IMR-90 (cell line): ENCODE data around the gene GADD45A.

Experiments
- BHLHE40 ChIP-seq: fragments of 150-350 bp; IDR thresholded peaks from 2 replicates; pipeline ENCODE4 v1.6.1; 2016; ENCODE audit warnings: mild to moderate bottlenecking, low read depth, low read length
- CEBPB ChIP-seq: IDR thresholded peaks from 2 replicates; pipeline ENCODE4 v1.6.1; 2012; ENCODE audit warnings: low read depth, low read length, improper control_type of control experiment
- CHD1 ChIP-seq: IDR thresholded peaks from 2 replicates; pipeline ENCODE4 v1.6.1; 2012; ENCODE audit warnings: low read depth, low read length, improper control_type of control experiment
- FOS ChIP-seq: fragments of 150-350 bp; IDR thresholded peaks from 2 replicates; pipeline ENCODE4 v1.6.1; 2016; ENCODE audit warnings: low read depth, low read length
- MAFK ChIP-seq: IDR thresholded peaks from 2 replicates; pipeline ENCODE4 v1.6.1; 2012; ENCODE audit warnings: low read depth, low read length, improper control_type of control experiment
- MAZ ChIP-seq: IDR thresholded peaks from 2 replicates; pipeline ENCODE4 v1.6.1; 2012; ENCODE audit warnings: low read depth, mild to moderate bottlenecking, low read length, improper control_type of control experiment, moderate library complexity, borderline replicate concordance
- MXI1 ChIP-seq: IDR thresholded peaks from 2 replicates; pipeline ENCODE4 v1.6.1; 2012; ENCODE audit warnings: low read depth, mild to moderate bottlenecking, low read length, moderate library complexity, borderline replicate concordance
- POLR2A ChIP-seq: IDR thresholded peaks from 2 replicates; pipeline ENCODE4 v1.6.1; 2012; ENCODE audit warnings: mild to moderate bottlenecking, low read depth, low read length
- RAD21 ChIP-seq: IDR thresholded peaks from 2 replicates; pipeline ENCODE4 v1.6.1; 2012; ENCODE audit warnings: low read length, improper control_type of control experiment
- RCOR1 ChIP-seq: IDR thresholded peaks from 2 replicates; pipeline ENCODE4 v1.6.1; 2012; ENCODE audit warnings: mild to moderate bottlenecking, low read length, improper control_type of control experiment; ENCODE audit not compliant: insufficient replicate concordance
- RFX5 ChIP-seq: IDR thresholded peaks from 2 replicates; pipeline ENCODE4 v1.8.0; 2012; ENCODE audit warnings: low read depth, mild to moderate bottlenecking, low read length, moderate library complexity
- USF2 ChIP-seq: fragments of 150-350 bp; IDR thresholded peaks from 2 replicates; pipeline ENCODE4 v1.6.1; 2017; ENCODE audit warnings: mild to moderate bottlenecking, antibody characterized with exemption, low read length, low read depth
- TF ChIP-seq, protein P1 (sequence below): conservative IDR thresholded peaks from 2 replicates; pipeline ENCODE4 v1.5.1; 2012; ENCODE audit warnings: mild to moderate bottlenecking, low read depth, low read length, improper control_type of control experiment

DNA sequence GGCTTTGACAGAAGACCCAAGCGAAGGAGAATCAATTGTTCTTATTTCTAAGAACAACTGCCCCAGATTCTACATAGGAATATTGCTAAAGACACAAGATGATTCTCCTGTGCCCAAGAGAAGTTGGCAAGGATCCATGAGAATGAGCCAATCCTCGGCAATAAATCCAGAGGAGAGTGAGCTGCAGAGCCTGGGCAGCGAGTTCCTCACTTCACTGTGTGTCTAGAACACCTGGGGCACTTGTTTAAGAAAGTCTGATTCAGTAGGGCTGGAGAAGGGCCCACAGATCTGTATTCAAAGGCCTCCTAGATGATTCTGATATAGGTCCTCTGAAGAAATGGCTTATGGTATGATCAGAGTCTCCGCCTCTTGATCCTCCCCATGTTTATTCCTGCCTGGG is 31.8 kb downstream of the GADD45A start:
- TF ChIP-seq, protein P1, sequence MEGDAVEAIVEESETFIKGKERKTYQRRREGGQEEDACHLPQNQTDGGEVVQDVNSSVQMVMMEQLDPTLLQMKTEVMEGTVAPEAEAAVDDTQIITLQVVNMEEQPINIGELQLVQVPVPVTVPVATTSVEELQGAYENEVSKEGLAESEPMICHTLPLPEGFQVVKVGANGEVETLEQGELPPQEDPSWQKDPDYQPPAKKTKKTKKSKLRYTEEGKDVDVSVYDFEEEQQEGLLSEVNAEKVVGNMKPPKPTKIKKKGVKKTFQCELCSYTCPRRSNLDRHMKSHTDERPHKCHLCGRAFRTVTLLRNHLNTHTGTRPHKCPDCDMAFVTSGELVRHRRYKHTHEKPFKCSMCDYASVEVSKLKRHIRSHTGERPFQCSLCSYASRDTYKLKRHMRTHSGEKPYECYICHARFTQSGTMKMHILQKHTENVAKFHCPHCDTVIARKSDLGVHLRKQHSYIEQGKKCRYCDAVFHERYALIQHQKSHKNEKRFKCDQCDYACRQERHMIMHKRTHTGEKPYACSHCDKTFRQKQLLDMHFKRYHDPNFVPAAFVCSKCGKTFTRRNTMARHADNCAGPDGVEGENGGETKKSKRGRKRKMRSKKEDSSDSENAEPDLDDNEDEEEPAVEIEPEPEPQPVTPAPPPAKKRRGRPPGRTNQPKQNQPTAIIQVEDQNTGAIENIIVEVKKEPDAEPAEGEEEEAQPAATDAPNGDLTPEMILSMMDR, result no peak
- TF ChIP-seq POLR2A (no peak), FOS (no peak), RAD21 (no peak), RFX5 (no peak), CEBPB (0 out of 2 replicates have a peak, but pooled peaks have one; percentile 5), RCOR1 (no peak), MXI1 (no peak), BHLHE40 (no peak), CHD1 (no peak), MAFK (no peak), USF2 (no peak), MAZ (no peak)
